CD4-positive, alpha-beta T cell treated with Interleukin-4 for 4 hours (primary cell): ENCODE measurements around the gene IFT80.
A peak's percentile ranks its signal among the peaks of the same experiment; 100 is the strongest.
"Not testable (repeated sequence)": the region's sequence is repeated elsewhere in the genome, so short reads cannot be mapped to it uniquely, and the experiment has no call there.

Source experiments
- DNase-seq: peaks from one replicate; pipeline ENCODE4 v3.0.0-alpha.2; 2020

The IFT80 gene

GRCh38 chr3:160400030-160400701, 1.1 kb upstream of the IFT80 start:
- no peak for DNase-seq

GRCh38 chr3:160398820-160399124, 253 bp downstream of the IFT80 start:
- no peak for DNase-seq

- no peak for DNase-seq
Observed at GRCh38 chr3:160395297-160395696, 3.7 kb downstream of the IFT80 start.

- no peak for DNase-seq
Observed at GRCh38 chr3:160394009-160394392, 5.0 kb downstream of the IFT80 start.

- DNase-seq = no peak
Observed at GRCh38 chr3:160393346-160394008, 5.5 kb downstream of the IFT80 start.

GRCh38 chr3:160392798-160393197, 6.2 kb downstream of the IFT80 start:
- DNase-seq = no peak

GRCh38 chr3:160390565-160391138, 8.4 kb downstream of the IFT80 start:
- DNase-seq = no peak

- no peak for DNase-seq
Observed at GRCh38 chr3:160384639-160385318, 14.2 kb downstream of the IFT80 start.

- no peak for DNase-seq
Observed at GRCh38 chr3:160381470-160381869, 17.6 kb downstream of the IFT80 start.

- no peak for DNase-seq
Observed at GRCh38 chr3:160379628-160380214, 19.3 kb downstream of the IFT80 start.

GRCh38 chr3:160378331-160379109, 20.5 kb downstream of the IFT80 start:
- no peak for DNase-seq

- DNase-seq = no peak
Observed at GRCh38 chr3:160376681-160377080, 22.3 kb downstream of the IFT80 start.

- no peak for DNase-seq
Observed at GRCh38 chr3:160374925-160375324, 24.1 kb downstream of the IFT80 start.

- no peak for DNase-seq
Observed at GRCh38 chr3:160374472-160374871, 24.6 kb downstream of the IFT80 start.

GRCh38 chr3:160373655-160374054, 25.4 kb downstream of the IFT80 start:
- no peak for DNase-seq

- no peak for DNase-seq
Observed at GRCh38 chr3:160372780-160373179, 26.2 kb downstream of the IFT80 start.

- no peak for DNase-seq
Observed at GRCh38 chr3:160370987-160371857, 27.8 kb downstream of the IFT80 start.

GRCh38 chr3:160369784-160370183, 29.2 kb downstream of the IFT80 start:
- peak; percentile 2 for DNase-seq

- DNase-seq = peak; percentile 6
Observed at GRCh38 chr3:160368804-160369203, 30.2 kb downstream of the IFT80 start.

GRCh38 chr3:160365869-160366522, 33.0 kb downstream of the IFT80 start:
- no peak for DNase-seq

GRCh38 chr3:160362896-160363295, 36.1 kb downstream of the IFT80 start:
- DNase-seq = not testable (repeated sequence)
